H1 (cell line): Measurements from ENCODE around the gene ADGRA3. TPM values are rescaled to one million over a fixed set of nuclear protein-coding genes. Genes with fewer than 3 reads are reported as not detected.

Experiments
- CTCF ChIA-PET: fragments of 300-600 bp; sonication (Branson Sonifier 250); formaldehyde crosslinking; loops from one replicate; lab custom pipeline; 2021; ENCODE audit not compliant: partially characterized antibody; lab: Charles Lee
- POLR2A ChIA-PET: fragments of 300-600 bp; sonication (Branson Sonifier 250); formaldehyde crosslinking; loops from one replicate; lab custom pipeline; 2021; ENCODE audit warnings: inconsistent platforms; ENCODE audit not compliant: partially characterized antibody; lab: Charles Lee
- DNase-seq, 2 experiments: peaks; one replicate each; pipeline versions ENCODE4 v3.0.0 to v3.0.0-alpha.2; 2010 to 2022; ENCODE audit warnings: low spot score in 2 of 2, low read depth in 1 of 2, mixed read lengths in 1 of 2
- FAIRE-seq: peaks from 2 replicates; lab custom pipeline; 2011; peaks lifted over from hg19 to GRCh38; lab: Jason Lieb, UNC
- H2AFZ ChIP-seq: 2 replicates; pipeline ENCODE4 v1.8.1; 2012; ENCODE audit warnings: low read length, inconsistent platforms
- H2AK5ac ChIP-seq: 2 replicates; pipeline ENCODE4 v1.6.1; 2013; ENCODE audit warnings: low read depth, low read length
- H2BK120ac ChIP-seq: replicated peaks from 2 replicates; pipeline ENCODE3; 2013; ENCODE audit warnings: low read depth, low read length, inconsistent platforms
- H2BK12ac ChIP-seq: 2 replicates; pipeline ENCODE4 v1.6.1; 2013; ENCODE audit warnings: low read depth, low read length
- H2BK15ac ChIP-seq: 2 replicates; pipeline ENCODE4 v1.6.1; 2013; ENCODE audit warnings: low read length
- H2BK20ac ChIP-seq: 2 replicates; pipeline ENCODE4 v1.6.1; 2013; ENCODE audit warnings: low read length
- H2BK5ac ChIP-seq: 2 replicates; pipeline ENCODE4 v1.6.1; 2013; ENCODE audit warnings: low read depth, low read length
- H3K14ac ChIP-seq: 2 replicates; pipeline ENCODE4 v1.6.1; 2013; ENCODE audit warnings: inconsistent platforms; ENCODE audit not compliant: insufficient read length
- H3K18ac ChIP-seq: 2 replicates; pipeline ENCODE4 v1.6.1; 2013; ENCODE audit warnings: low read length; ENCODE audit errors: extremely low read depth
- H3K23ac ChIP-seq: 2 replicates; pipeline ENCODE4 v1.6.1; 2013; ENCODE audit warnings: inconsistent platforms; ENCODE audit not compliant: insufficient read length
- H3K23me2 ChIP-seq: 2 replicates; pipeline ENCODE4 v1.6.1; 2013; ENCODE audit warnings: low read depth, low read length
- H3K27ac ChIP-seq: 2 replicates; pipeline ENCODE4 v1.6.1; 2011; ENCODE audit warnings: low read depth, low read length, inconsistent platforms
- H3K27me3 ChIP-seq, 4 experiments: replicated peaks in 1 of 4; 1 replicate in 1 of 4; 2 replicates in 3 of 4; pipeline versions ENCODE4 v1.6.1 to v1.8.1; 2011 to 2013; ENCODE audit warnings: low read length in 3 of 4, mild to moderate bottlenecking in 3 of 4, inconsistent platforms in 2 of 4, mixed read lengths in 2 of 4, moderate library complexity in 1 of 4; ENCODE audit not compliant: control insufficient read depth in 3 of 4, insufficient read depth in 3 of 4; ENCODE audit errors: extremely low read depth in 1 of 4
- H3K36me3 ChIP-seq, 4 experiments: 2 replicates each; pipeline versions ENCODE4 v1.6.1 to v1.8.1; 2011 to 2013; ENCODE audit warnings: mild to moderate bottlenecking in 4 of 4, low read length in 3 of 4, moderate library complexity in 2 of 4, control low read depth in 1 of 4, inconsistent platforms in 1 of 4; ENCODE audit not compliant: insufficient read depth in 4 of 4, control insufficient read depth in 2 of 4
- H3K4ac ChIP-seq: replicated peaks from 2 replicates; pipeline ENCODE3; 2013; ENCODE audit warnings: low read length, low read depth, mixed read lengths, inconsistent platforms; ENCODE audit not compliant: insufficient read length
- H3K4me1 ChIP-seq, 4 experiments: replicated peaks in 1 of 4; 1 replicate in 1 of 4; 2 replicates in 3 of 4; pipeline versions ENCODE4 v1.6.1 to v1.8.1; 2011 to 2013; ENCODE audit warnings: low read length in 3 of 4, inconsistent platforms in 2 of 4, mixed read lengths in 1 of 4; ENCODE audit not compliant: insufficient read depth in 4 of 4, control insufficient read depth in 3 of 4
- H3K4me2 ChIP-seq, 2 experiments: 2 replicates each; pipeline versions ENCODE4 v1.6.1 to v1.8.1; 2011 to 2013; ENCODE audit warnings: low read depth in 2 of 2, low read length in 2 of 2, control low read depth in 1 of 2, inconsistent platforms in 1 of 2, mild to moderate bottlenecking in 1 of 2; ENCODE audit not compliant: insufficient read depth in 1 of 2
- H3K4me3 ChIP-seq, 4 experiments: fragments of 200-600, 300-600 bp in 1 of 4; sonication (generic), shearing (Covaris generic), sonication (Bioruptor Twin) in 1 of 4; 2 replicates each; pipeline versions ENCODE4 v1.5.1 to v1.8.1; 2011 to 2016; ENCODE audit warnings: low read length in 4 of 4, low read depth in 3 of 4, control low read depth in 2 of 4, inconsistent platforms in 2 of 4, mild to moderate bottlenecking in 2 of 4, mixed read lengths in 1 of 4, moderate library complexity in 1 of 4; ENCODE audit not compliant: insufficient read depth in 2 of 4; ENCODE audit errors: extremely low read depth in 1 of 4
- H3K56ac ChIP-seq: replicated peaks from 2 replicates; pipeline ENCODE3; 2013; ENCODE audit warnings: low read depth, mild to moderate bottlenecking, mixed read lengths, low read length, inconsistent platforms; ENCODE audit not compliant: insufficient read length
- H3K79me1 ChIP-seq: 2 replicates; pipeline ENCODE4 v1.6.1; 2013; ENCODE audit warnings: low read depth, low read length, control low read depth
- H3K79me2 ChIP-seq, 2 experiments: 2 replicates each; pipeline versions ENCODE4 v1.6.1 to v1.8.1; 2012 to 2013; ENCODE audit warnings: low read length in 2 of 2, mild to moderate bottlenecking in 2 of 2, inconsistent platforms in 1 of 2; ENCODE audit not compliant: insufficient read depth in 2 of 2, control insufficient read depth in 1 of 2
- H3K9ac ChIP-seq, 4 experiments: replicated peaks in 1 of 4; 1 replicate in 1 of 4; 2 replicates in 3 of 4; pipeline versions ENCODE4 v1.6.1 to v1.8.1; 2011 to 2013; ENCODE audit warnings: low read depth in 3 of 4, low read length in 3 of 4, control low read depth in 2 of 4, mild to moderate bottlenecking in 2 of 4, moderate library complexity in 2 of 4, inconsistent platforms in 1 of 4; ENCODE audit errors: extremely low read depth in 1 of 4
- H3K9me3 ChIP-seq, 2 experiments: 2 replicates each; pipeline versions ENCODE4 v1.6.1 to v1.8.1; 2012 to 2013; ENCODE audit warnings: mild to moderate bottlenecking in 2 of 2, moderate library complexity in 2 of 2, control low read depth in 1 of 2, inconsistent platforms in 1 of 2, low read depth in 1 of 2, low read length in 1 of 2, mixed read lengths in 1 of 2; ENCODE audit not compliant: insufficient read depth in 2 of 2
- H4K20me1 ChIP-seq, 2 experiments: replicated peaks in 1 of 2; 2 replicates each; pipeline versions ENCODE3 to v1.8.1; 2011 to 2013; ENCODE audit warnings: inconsistent platforms in 2 of 2, low read length in 2 of 2, mild to moderate bottlenecking in 1 of 2; ENCODE audit not compliant: insufficient read depth in 2 of 2, control insufficient read depth in 1 of 2
- H4K5ac ChIP-seq: 2 replicates; pipeline ENCODE4 v1.6.1; 2013; ENCODE audit warnings: low read length, low read depth, mixed read lengths, inconsistent platforms; ENCODE audit not compliant: insufficient read length
- H4K8ac ChIP-seq: 2 replicates; pipeline ENCODE4 v1.8.0; 2013; ENCODE audit warnings: mild to moderate bottlenecking, moderate library complexity, low read length, inconsistent platforms; ENCODE audit not compliant: insufficient read depth; ENCODE audit errors: extremely low read depth
- H4K91ac ChIP-seq: replicated peaks from 2 replicates; pipeline ENCODE3; 2013; ENCODE audit warnings: low read length, mixed read lengths, inconsistent platforms; ENCODE audit not compliant: insufficient read length
- CREB1 ChIP-seq: IDR thresholded peaks from 2 replicates; pipeline ENCODE4 v1.6.1; 2012; ENCODE audit warnings: inconsistent platforms
- EGR1 ChIP-seq: IDR thresholded peaks from 2 replicates; pipeline ENCODE4 v1.6.1; 2011; ENCODE audit warnings: low read depth, low read length, borderline replicate concordance
- JUN ChIP-seq: IDR thresholded peaks from 2 replicates; pipeline ENCODE4 v1.6.1; 2011; ENCODE audit warnings: low read depth, mild to moderate bottlenecking, improper control_type of control experiment, low read length
- NANOG ChIP-seq: IDR thresholded peaks from 2 replicates; pipeline ENCODE4 v1.6.1; 2011; ENCODE audit warnings: low read length, low read depth, mild to moderate bottlenecking, inconsistent platforms; ENCODE audit not compliant: insufficient read depth, poor library complexity, severe bottlenecking
- RXRA ChIP-seq: IDR thresholded peaks from 2 replicates; pipeline ENCODE4 v1.6.1; 2011; ENCODE audit warnings: low read depth, mild to moderate bottlenecking, low read length, moderate library complexity; ENCODE audit not compliant: insufficient read depth
- YY1 ChIP-seq: IDR thresholded peaks from 2 replicates; pipeline ENCODE4 v1.6.1; 2011; ENCODE audit warnings: low read depth, mild to moderate bottlenecking, low read length
- WGBS, 2 experiments: shearing (Covaris generic) in 1 of 2; methylation state at CpG; one replicate each; pipeline versions ENCODE4 v1.1.6 to v1.1.7; 2013 to 2015; ENCODE audit warnings: low lambda C conversion rate in 2 of 2, mixed read lengths in 2 of 2, inconsistent platforms in 1 of 2, low coverage in 1 of 2, missing lambda C conversion rate in 1 of 2; ENCODE audit not compliant: insufficient replicate concordance in 2 of 2, insufficient coverage in 1 of 2, insufficient read length in 1 of 2; ENCODE audit errors: extremely low coverage in 1 of 2, missing lambda C conversion rate in 1 of 2; 5-methylcytosine and 5-hydroxymethylcytosine counted together
- polyA plus RNA-seq, 7 experiments: library from polyadenylated mRNA; depleted of rRNA in 3 of 7; stranded (reverse) in 5 of 7; unstranded in 2 of 7; fragments of >200 nt in 5 of 7; fragments of 200-250 nt in 2 of 7; gene quantifications; 1 replicate in 5 of 7; 2 replicates in 1 of 7; 4 replicates in 1 of 7; pipeline versions ENCODE4 v1.2.1 to v1.2.3, GENCODE V29; 2011 to 2013; ENCODE audit warnings: missing spikeins in 2 of 7, mixed read lengths in 2 of 7
- total RNA-seq: library from RNA; stranded (reverse); fragmentation: NEBNext Ultra II Directional; extraction: Animal tissue kit (Norgen Biotek cat#: 25700); gene quantifications from 2 replicates; pipeline ENCODE4 v1.2.1, GENCODE V29; 2021

ADGRA3 gene
- total and polyA plus RNA-seq, 2 of the 8 experiments (the other 6 are each of a cell fraction or from before 2014, with no cell fraction given), result 31.5 to 63.0 TPM

GRCh38 chr4:22465349-22465748, 50.5 kb downstream of the ADGRA3 start:
- H2AFZ ChIP-seq, result no peak overlapping the region
- FAIRE-seq (no peak), DNase-seq (no peak)
- no peak overlapping the region for H3K4me3 ChIP-seq
- H2BK5ac ChIP-seq, result no peak overlapping the region
- H3K23me2 ChIP-seq, result no peaks in the 10 kb centered on the region; the same call in 1 of the 2 replicates
- H3K79me2 ChIP-seq, result peaks cover 0 to 53% of the 10 kb centered on the region in 2 experiments; a peak in 3 of 4 replicates
- H3K4me2 ChIP-seq, result no peak overlapping the region
- H3K14ac ChIP-seq, result no peak overlapping the region
- WGBS, 2 experiments, result 88% methylated on average over 4 of the region's 4 CpGs; no CpG with 5 or more reads in 1 of the 2 experiments
- H4K91ac ChIP-seq, result no peak overlapping the region
- H2BK120ac ChIP-seq, result no peak overlapping the region
- H3K36me3 ChIP-seq, result no peaks in the 10 kb centered on the region; a peak in 4 of 8 replicates
- H4K8ac ChIP-seq, result no peak overlapping the region
- ChIA-PET CTCF (no interaction called here), POLR2A (no interaction called here)
- H3K79me1 ChIP-seq, result peaks cover 8% of the 10 kb centered on the region
- no peak overlapping the region for H2BK12ac ChIP-seq
- peaks cover 0 to 4% (median 1%) of the 10 kb centered on the region in 4 experiments; a peak in 2 of 7 replicates for H3K4me1 ChIP-seq
- no peak overlapping the region for H2AK5ac ChIP-seq
- no peaks in the 10 kb centered on the region for H3K9me3 ChIP-seq
- H3K27ac ChIP-seq, result no peak overlapping the region
- H4K5ac ChIP-seq, result no peak overlapping the region
- H3K4ac ChIP-seq, result no peak overlapping the region
- H3K23ac ChIP-seq, result no peak overlapping the region
- H3K56ac ChIP-seq, result no peak overlapping the region
- peaks cover 2 to 11% of the 10 kb centered on the region in 2 experiments for H4K20me1 ChIP-seq
- H2BK15ac ChIP-seq, result no peak overlapping the region
- H2BK20ac ChIP-seq, result no peak overlapping the region
- H3K9ac ChIP-seq, result no peak overlapping the region
- TF ChIP-seq RXRA, result no peak
- no peak for TF ChIP-seq YY1
- TF ChIP-seq NANOG, result no peak
- no peak for TF ChIP-seq CREB1
- TF ChIP-seq JUN, result no peak
- TF ChIP-seq EGR1, result no peak
- H3K18ac ChIP-seq, result no peak overlapping the region
- no peaks in the 10 kb centered on the region for H3K27me3 ChIP-seq
